HEK293T (cell line): ENCODE measurements around the gene SP2.

Source experiments
- CTCF ChIA-PET: fragments of 350-600 bp; formaldehyde crosslinking; extraction: SDS; loops from one replicate; lab custom pipeline; 2021; ENCODE audit warnings: antibody characterized with exemption, inconsistent platforms; lab: Yijun Ruan, JAX
- POLR2A ChIA-PET: fragments of 350-600 bp; formaldehyde crosslinking; extraction: SDS; loops from one replicate; lab custom pipeline; 2020; ENCODE audit warnings: antibody characterized with exemption, inconsistent platforms; lab: Yijun Ruan, JAX
- DNase-seq: peaks from one replicate; pipeline ENCODE4 v3.0.0; 2012; ENCODE audit warnings: mixed read lengths; ENCODE audit errors: extremely low spot score
- ARNT ChIP-seq: fragments of 450-650 bp; IDR thresholded peaks from 2 replicates; pipeline ENCODE4 v1.6.1; 2017; ENCODE audit warnings: mild to moderate bottlenecking
- BHLHE40 ChIP-seq: fragments of 450-650 bp; IDR thresholded peaks from 2 replicates; pipeline ENCODE4 v1.6.1; 2016; ENCODE audit warnings: mild to moderate bottlenecking, moderate library complexity, borderline replicate concordance
- CTBP1 ChIP-seq: fragments of 450-650 bp; IDR thresholded peaks from 2 replicates; pipeline ENCODE4 v1.6.1; 2016; ENCODE audit warnings: borderline replicate concordance
- ELF4 ChIP-seq: fragments of 450-650 bp; IDR thresholded peaks from 2 replicates; pipeline ENCODE4 v1.6.1; 2017; ENCODE audit warnings: antibody characterized with exemption
- FOXA1 ChIP-seq: fragments of 450-650 bp; IDR thresholded peaks from 2 replicates; pipeline ENCODE4 v1.6.1; 2016; ENCODE audit warnings: mild to moderate bottlenecking
- FOXK2 ChIP-seq: fragments of 450-650 bp; IDR thresholded peaks from 2 replicates; pipeline ENCODE4 v1.6.1; 2016; ENCODE audit warnings: mild to moderate bottlenecking
- FOXM1 ChIP-seq: fragments of 450-650 bp; IDR thresholded peaks from 2 replicates; pipeline ENCODE4 v1.6.1; 2017; ENCODE audit warnings: mild to moderate bottlenecking, borderline replicate concordance
- HDGF ChIP-seq: fragments of 450-650 bp; IDR thresholded peaks from 2 replicates; pipeline ENCODE4 v1.6.1; 2017; ENCODE audit warnings: antibody characterized with exemption, borderline replicate concordance
- L3MBTL2 ChIP-seq: fragments of 450-650 bp; conservative IDR thresholded peaks from 2 replicates; pipeline ENCODE4 v1.6.1; 2016; ENCODE audit warnings: mild to moderate bottlenecking
- LEF1 ChIP-seq: fragments of 450-650 bp; IDR thresholded peaks from 2 replicates; pipeline ENCODE4 v1.6.1; 2017; ENCODE audit warnings: mild to moderate bottlenecking, borderline replicate concordance
- NFRKB ChIP-seq: fragments of 450-650 bp; IDR thresholded peaks from 2 replicates; pipeline ENCODE4 v1.6.1; 2016; ENCODE audit warnings: mild to moderate bottlenecking, moderate library complexity
- PKNOX1 ChIP-seq: fragments of 450-650 bp; IDR thresholded peaks from 2 replicates; pipeline ENCODE4 v1.6.1; 2016
- SP1 ChIP-seq: fragments of 450-650 bp; IDR thresholded peaks from 2 replicates; pipeline ENCODE4 v1.6.1; 2017
- SUZ12 ChIP-seq: fragments of 450-650 bp; IDR thresholded peaks from 2 replicates; pipeline ENCODE4 v1.6.1; 2016; ENCODE audit warnings: mild to moderate bottlenecking
- TARDBP ChIP-seq: fragments of 450-650 bp; IDR thresholded peaks from 2 replicates; pipeline ENCODE4 v1.6.1; 2016
- ZNF384 ChIP-seq: fragments of 450-650 bp; IDR thresholded peaks from 2 replicates; pipeline ENCODE4 v1.6.1; 2016

SP2 gene

GRCh38 chr17:47895856-47896671 lies at the start of gene SP2:
Gene SP2, plus strand, starts transcription at chr17:47896236. Its CDS starts 51 bp downstream, at chr17:47896287.
- TF ChIP-seq SP1 (peak; percentile 97), FOXM1 (peak; percentile 97), ELF4 (peak; percentile 99), PKNOX1 (peak; percentile 100), TARDBP (peak; percentile 79; the same call in 1 of the 2 replicates), L3MBTL2 (no peak), ARNT (no peak), LEF1 (peak; percentile 95; the same call in 1 of the 2 replicates)
- CTCF ChIA-PET = interaction anchor here (0.6 to 17.9 kb wide), 5 partner anchors 10 to 122 kb away, joined by 3 to 355 read pairs (median 3); partner anchors contain the start of gene SCRN2
- POLR2A ChIA-PET = interaction anchor here (0.7 to 5.3 kb wide), 41 partner anchors 9 to 247 kb away, joined by 3 to 79 read pairs (median 4); partner anchors contain the start of genes CDK5RAP3, KPNB1, LRRC46 and MRPL10
- DNase-seq = peak; percentile 97

- TF ChIP-seq SP1 (no peak), TARDBP (no peak), ZNF384 (no peak), NFRKB (no peak), SUZ12 (no peak)
- POLR2A ChIA-PET = interaction anchor here (1.0 to 2.3 kb wide), 4 partner anchors 11 to 49 kb away, joined by 3 to 11 read pairs (median 4); partner anchors contain the start of genes LRRC46, MRPL10, OSBPL7 and SP2
- no peak for DNase-seq
- CTCF ChIA-PET = interaction anchor here (0.7 to 11.6 kb wide), 4 partner anchors 9 to 114 kb away, joined by 3 to 355 read pairs (median 4); partner anchors contain the start of genes SP2 and TBX21
Measured at GRCh38 chr17:47846716-47847340, 49.2 kb upstream of the SP2 start.

- ChIA-PET POLR2A (interaction anchor here (0.7 to 3.1 kb wide), 5 partner anchors 16 to 93 kb away, joined by 3 to 19 read pairs (median 4); partner anchors contain the start of genes LRRC46, MRPL10, PNPO and SP2), CTCF (interaction anchor here (0.7 to 11.6 kb wide), 7 partner anchors 10 to 115 kb away, joined by 3 to 355 read pairs (median 4); partner anchors contain the start of genes LRRC46, MRPL10, SP2 and TBX21)
- no peak for DNase-seq
- TF ChIP-seq L3MBTL2 (no peak), NFRKB (no peak), ZNF384 (no peak), FOXA1 (no peak)
Measured at GRCh38 chr17:47847341-47848197, 48.5 kb upstream of the SP2 start.

- no peak for DNase-seq
- TF ChIP-seq PKNOX1 (no peak), ELF4 (no peak)
- ChIA-PET CTCF (interaction anchor here (1.0 to 11.6 kb wide), 5 partner anchors 11 to 39 kb away, joined by 3 to 355 read pairs (median 5); partner anchors contain the start of genes LRRC46, MRPL10 and SP2), POLR2A (interaction anchor here (0.7 to 3.1 kb wide), 3 partner anchors 17 to 93 kb away, joined by 3 to 19 read pairs (median 3); partner anchors contain the start of genes LRRC46, MRPL10, PNPO and SP2)
Measured at GRCh38 chr17:47848198-47848513, 47.9 kb upstream of the SP2 start.

GRCh38 chr17:47850373-47850691 lies 45.7 kb upstream of the SP2 start:
- CTCF ChIA-PET = interaction anchor here (11.6 kb wide), 1 partner anchor 37 kb away, joined by 355 read pairs; the partner anchor contains the start of gene SP2
- DNase-seq = no peak
- POLR2A ChIA-PET = interaction anchor here (0.9 to 5.0 kb wide), 9 partner anchors 8 to 91 kb away, joined by 3 to 20 read pairs (median 6); partner anchors contain the start of genes LRRC46, MRPL10, PNPO and SCRN2
- TF ChIP-seq ARNT (no peak), BHLHE40 (no peak), ELF4 (no peak), TARDBP (no peak), ZNF384 (no peak), SUZ12 (no peak), CTBP1 (no peak), SP1 (no peak), LEF1 (no peak), HDGF (no peak), NFRKB (no peak), PKNOX1 (no peak), FOXK2 (no peak), FOXA1 (no peak), FOXM1 (no peak), L3MBTL2 (no peak)
